Fibroblast of gingiva (primary cell): ENCODE results near the gene CAPN14.

Experiments used
- DNase-seq: peaks from one replicate; pipeline ENCODE4 v3.0.0-alpha.2; 2011; ENCODE audit warnings: low read depth

CAPN14 gene

GRCh38 chr2:31241625-31242270 is 24.4 kb upstream of the CAPN14 start:
- no peak for DNase-seq

DNA sequence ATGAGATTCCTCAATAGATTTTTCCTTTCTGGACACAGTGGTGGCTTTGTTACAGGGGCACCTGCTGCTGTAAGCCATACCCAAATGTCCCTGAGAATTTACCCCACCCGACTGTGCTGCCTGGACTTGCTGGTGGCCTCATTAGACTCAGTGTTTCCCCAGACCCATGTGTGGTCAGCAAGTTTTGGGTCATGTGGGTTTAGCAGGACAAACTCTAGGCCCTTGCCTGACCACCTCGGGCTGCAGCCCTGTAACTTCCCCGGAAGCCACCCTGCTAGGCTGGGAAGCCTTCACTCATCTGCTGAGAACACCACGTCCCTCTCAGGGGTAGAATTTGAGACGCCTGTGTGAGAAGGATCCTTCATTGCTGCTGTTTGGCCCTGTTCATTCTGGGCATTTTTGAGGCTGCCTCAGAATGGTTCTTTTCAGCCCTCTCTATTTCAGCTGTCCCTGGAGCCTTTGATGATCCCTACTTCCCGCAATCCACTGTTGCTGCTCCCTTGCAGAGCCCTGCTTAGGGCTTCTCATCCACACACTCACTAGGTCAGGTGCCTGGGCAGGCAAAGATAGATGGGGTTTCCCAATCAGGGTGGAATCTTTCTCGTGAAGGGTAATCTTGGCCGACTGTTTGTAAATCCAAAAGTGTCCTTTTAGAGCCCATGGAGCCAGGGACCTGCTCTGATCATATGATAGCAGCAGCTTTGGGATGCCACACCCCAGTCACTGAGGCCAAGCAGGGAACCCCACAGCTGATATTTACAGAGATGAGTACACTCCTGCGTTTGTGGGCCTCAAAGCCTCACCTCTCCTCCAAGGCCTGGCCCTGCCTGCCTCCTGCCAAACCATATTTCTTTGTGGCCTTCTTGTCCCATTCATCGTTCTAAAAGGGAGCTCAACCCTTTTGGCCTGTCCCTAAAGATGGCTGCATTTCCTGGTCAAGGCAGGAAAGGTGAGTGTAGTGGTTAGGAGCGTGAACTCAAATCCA is 23.4 kb upstream of the CAPN14 start:
- DNase-seq = no peak

- DNase-seq = peak; percentile 58
Measured at GRCh38 chr2:31239593-31240177, 22.4 kb upstream of the CAPN14 start.

- no peak for DNase-seq
Measured at GRCh38 chr2:31238906-31239592, 21.7 kb upstream of the CAPN14 start.

DNA sequence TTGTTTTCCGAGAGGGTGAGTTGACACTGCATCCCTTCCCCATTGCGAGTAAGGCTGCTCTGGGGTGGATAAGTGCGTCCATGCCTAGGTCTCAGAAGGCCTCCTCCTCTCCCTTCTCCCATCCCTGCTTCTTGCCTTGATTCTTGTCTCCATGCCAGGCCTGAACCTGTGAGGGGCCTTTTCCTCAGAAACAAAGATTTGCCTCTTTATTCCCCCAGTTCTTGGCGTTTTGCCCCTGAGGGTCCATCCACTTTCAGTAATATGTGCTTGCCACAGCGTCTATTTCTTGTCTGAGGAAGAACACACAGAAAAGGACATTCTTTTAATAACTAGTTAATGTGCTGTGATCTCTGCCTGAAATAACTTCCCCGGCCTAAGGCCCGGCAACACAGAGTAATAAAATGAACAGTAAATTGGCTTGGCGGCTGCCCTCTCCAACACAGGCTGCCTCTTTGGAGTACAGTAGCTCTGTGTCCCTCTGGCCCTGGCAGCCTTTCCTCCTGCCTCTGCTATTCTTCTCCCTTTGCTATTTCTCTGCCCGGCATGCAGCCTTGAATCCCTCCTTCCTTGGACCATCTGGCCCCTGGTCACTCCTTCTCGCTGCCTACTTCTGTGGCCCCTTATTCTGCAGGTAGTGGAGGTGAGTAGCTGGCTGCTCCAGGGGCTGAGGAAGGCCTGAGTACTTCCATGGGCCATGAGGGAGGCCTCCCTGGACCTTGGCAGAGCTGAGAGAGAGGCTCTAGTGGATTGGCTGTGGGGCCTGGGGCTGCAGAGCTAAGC is 21.0 kb upstream of the CAPN14 start:
- DNase-seq = no peak

- DNase-seq = no peak
Measured at GRCh38 chr2:31237348-31238017, 20.2 kb upstream of the CAPN14 start.

GRCh38 chr2:31236433-31237205 is 19.3 kb upstream of the CAPN14 start:
- no peak for DNase-seq

- DNase-seq = peak; percentile 82
Measured at GRCh38 chr2:31235504-31235902, 18.2 kb upstream of the CAPN14 start.

- no peak for DNase-seq
Measured at GRCh38 chr2:31234683-31235503, 17.6 kb upstream of the CAPN14 start.

GRCh38 chr2:31233741-31234682 is 16.7 kb upstream of the CAPN14 start, which contains the start of gene EHD3:
EHD3 (plus strand) TSS chr2:31234152; CDS start chr2:31234622, 470 bp downstream.
- DNase-seq = peak; percentile 88

DNA sequence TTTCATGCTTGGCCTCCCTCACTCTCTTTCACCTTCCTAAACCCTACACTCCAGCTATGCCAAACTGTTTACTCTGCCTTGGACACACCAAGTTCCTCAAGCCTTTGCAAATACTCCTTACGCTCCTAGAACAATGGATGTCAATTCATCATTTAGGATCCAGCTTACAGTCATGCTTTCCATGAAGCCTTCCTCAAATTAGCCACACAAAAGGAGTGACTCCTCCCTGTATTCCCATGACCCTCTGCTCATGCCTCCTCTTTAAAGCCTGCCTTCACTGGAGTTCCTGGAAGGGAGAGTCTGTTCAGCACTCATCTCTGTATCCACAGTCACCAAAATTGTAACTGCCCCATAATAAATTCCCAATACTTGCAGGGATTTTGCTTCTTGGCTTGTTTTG is 15.9 kb upstream of the CAPN14 start:
- no peak for DNase-seq

- DNase-seq = no peak
Measured at GRCh38 chr2:31232586-31232985, 15.3 kb upstream of the CAPN14 start.

DNA sequence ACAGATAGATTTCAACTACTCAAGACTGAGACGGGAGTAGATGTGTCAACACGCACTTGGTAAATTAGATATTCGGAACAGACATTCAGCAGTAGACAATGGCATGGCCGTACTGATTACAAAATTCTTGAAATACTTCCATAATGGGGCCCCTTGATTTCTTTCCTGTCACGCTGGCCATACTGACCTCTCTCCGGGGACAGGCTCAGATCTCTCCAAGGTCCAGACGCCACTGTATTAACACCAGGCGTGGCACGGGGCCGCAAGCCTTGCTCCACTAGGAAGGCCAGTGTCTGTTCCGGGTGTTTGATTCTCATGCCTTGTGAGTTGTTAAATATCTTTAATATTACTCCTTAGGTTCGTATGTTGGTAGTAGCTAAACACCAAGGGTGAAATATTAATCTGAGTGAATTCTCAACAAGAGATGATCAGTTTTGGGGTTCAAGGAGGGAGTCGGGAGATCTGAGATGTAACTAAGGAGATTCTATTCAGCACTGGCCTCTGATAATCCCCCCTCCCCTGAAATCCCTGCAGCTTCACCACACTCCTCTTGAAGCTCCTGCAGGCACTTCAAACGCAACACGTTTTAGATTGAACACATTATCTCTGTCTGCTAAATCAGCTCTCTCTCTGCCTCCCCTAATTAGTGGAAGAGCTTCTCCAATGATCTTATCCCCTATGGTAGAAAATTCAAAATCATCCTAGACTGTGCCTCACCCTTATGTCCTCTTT is 14.4 kb upstream of the CAPN14 start:
- DNase-seq = no peak

- DNase-seq = no peak
Measured at GRCh38 chr2:31230751-31231150, 13.4 kb upstream of the CAPN14 start.

GRCh38 chr2:31228717-31229116 is 11.4 kb upstream of the CAPN14 start:
- DNase-seq = no peak

DNA sequence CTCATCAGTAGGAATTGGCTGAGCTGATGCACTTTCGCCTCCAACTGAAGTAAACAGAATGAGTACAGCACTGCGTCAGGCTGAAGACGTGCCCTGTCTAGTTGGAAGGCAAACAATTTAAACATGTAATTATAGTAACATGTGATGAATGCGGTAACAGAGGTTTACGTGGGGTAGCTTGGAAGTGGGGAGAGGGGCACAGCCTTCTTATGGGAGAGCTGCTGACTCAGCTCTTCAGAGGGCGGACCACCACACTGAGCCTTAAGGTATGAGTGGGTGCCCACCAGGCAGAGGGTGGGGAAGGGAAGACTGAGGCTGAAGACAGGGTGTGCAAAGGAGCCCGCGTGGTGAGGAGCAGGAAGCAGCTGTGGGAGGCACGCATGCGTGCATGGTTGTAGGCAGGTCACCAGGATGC is 10.4 kb upstream of the CAPN14 start:
- no peak for DNase-seq

DNA sequence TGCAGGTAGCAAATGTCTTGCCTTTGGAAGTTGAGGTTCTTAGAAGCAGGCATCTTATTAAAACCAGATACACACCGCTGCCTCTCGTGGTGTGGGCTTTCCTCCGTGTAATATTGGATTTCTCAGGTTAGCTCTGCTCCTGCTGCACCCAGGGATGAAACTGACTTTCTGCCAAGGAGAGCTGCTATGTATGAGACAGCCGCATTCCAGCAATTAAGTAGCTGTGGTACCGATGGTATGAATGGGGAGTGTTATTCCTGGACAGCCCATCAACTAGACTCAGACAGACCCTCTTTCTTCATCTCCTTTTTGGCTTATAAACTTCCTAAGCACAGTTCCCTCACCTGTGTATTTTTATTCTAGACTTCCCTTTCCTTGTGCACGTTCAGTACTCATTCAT is 9.8 kb upstream of the CAPN14 start:
- DNase-seq = no peak
